Caco-2 (cell line): Measurements from ENCODE around the gene MAST4. TPM values are rescaled to one million over a fixed set of nuclear protein-coding genes. Genes with fewer than 3 reads are reported as not detected.

ENCODE experiments used
- BruUV-seq: library from RNA; stranded (reverse); fragments of 400-500 nt; replicated peaks from 2 replicates; lab custom pipeline; 2021; lab: Mats Ljungman, UMichigan
- CTCF ChIA-PET: fragments of 300-600 bp; sonication (Branson Sonifier 250); formaldehyde crosslinking; loops from one replicate; lab custom pipeline; 2022; ENCODE audit warnings: antibody characterized with exemption; lab: Charles Lee
- POLR2A ChIA-PET: fragments of 300-600 bp; sonication (Branson Sonifier 250); formaldehyde crosslinking; loops from one replicate; lab custom pipeline; 2022; ENCODE audit warnings: antibody characterized with exemption; lab: Charles Lee
- DNase-seq, 2 experiments: peaks; one replicate each; pipeline versions ENCODE4 v3.0.0 to v3.0.0-alpha.2; 2020 to 2022
- H3K27me3 ChIP-seq: replicated peaks from 2 replicates; pipeline ENCODE4 v1.6.0; 2011; ENCODE audit warnings: low read length; ENCODE audit not compliant: control insufficient read depth, insufficient read depth
- H3K36me3 ChIP-seq: 2 replicates; pipeline ENCODE4 v1.5.1; 2011; ENCODE audit warnings: low read length; ENCODE audit not compliant: control insufficient read depth, insufficient read depth
- H3K4me1 ChIP-seq: fragments of 250-450 bp; sonication (Bioruptor Pico); 2 replicates; pipeline ENCODE4 v1.5.1; 2020; ENCODE audit warnings: mild to moderate bottlenecking
- H3K4me3 ChIP-seq: 2 replicates; pipeline ENCODE4 v1.5.1; 2011; ENCODE audit warnings: low read depth, mild to moderate bottlenecking, control low read depth, low read length
- H3K9me3 ChIP-seq: fragments of 250-450 bp; sonication (Bioruptor Pico); 2 replicates; pipeline ENCODE4 v1.5.1; 2020; ENCODE audit warnings: mild to moderate bottlenecking, moderate library complexity
- H3K27ac Mint-ChIP-seq: one replicate; pipeline ENCODE4 v1.8.0; 2022; ENCODE audit warnings: mixed read lengths; ENCODE audit not compliant: unreplicated experiment
- H3K27me3 Mint-ChIP-seq: one replicate; pipeline ENCODE4 v1.8.0; 2022; ENCODE audit warnings: mixed read lengths; ENCODE audit not compliant: insufficient read depth, unreplicated experiment
- H3K36me3 Mint-ChIP-seq: one replicate; pipeline ENCODE4 v1.8.0; 2022; ENCODE audit warnings: mild to moderate bottlenecking, mixed read lengths; ENCODE audit not compliant: insufficient read depth, unreplicated experiment
- H3K4me1 Mint-ChIP-seq: one replicate; pipeline ENCODE4 v1.8.0; 2022; ENCODE audit warnings: low read depth, mixed read lengths; ENCODE audit not compliant: unreplicated experiment
- H3K4me3 Mint-ChIP-seq: one replicate; pipeline ENCODE4 v1.8.0; 2022; ENCODE audit warnings: mild to moderate bottlenecking, moderate library complexity, mixed read lengths; ENCODE audit not compliant: unreplicated experiment
- H3K9me3 Mint-ChIP-seq: one replicate; pipeline ENCODE4 v1.8.0; 2022; ENCODE audit warnings: mixed read lengths; ENCODE audit not compliant: unreplicated experiment
- intact Hi-C: fragments of 100-400 bp; cut with micrococcal nuclease; formaldehyde crosslinking; loops from one replicate; pipeline ENCODE4 v1.10.0; 2022; ENCODE audit not compliant: unreplicated experiment
- total RNA-seq: library from RNA; stranded (reverse); gene quantifications from 2 replicates; pipeline ENCODE4 v1.2.3, GENCODE V29; 2022
- TF ChIP-seq, protein P1 (sequence below), 2 experiments: fragments of 200-600 bp in 1 of 2; IDR thresholded peaks; 1 replicate in 1 of 2; 2 replicates in 1 of 2; pipeline versions ENCODE4 v1.5.1 to v1.8.0; 2011 to 2022; ENCODE audit warnings: antibody characterized with exemption in 1 of 2, control low read depth in 1 of 2, inconsistent platforms in 1 of 2, low read depth in 1 of 2, low read length in 1 of 2, mild to moderate bottlenecking in 1 of 2, moderate library complexity in 1 of 2; ENCODE audit not compliant: insufficient read depth in 1 of 2, severe bottlenecking in 1 of 2, unreplicated experiment in 1 of 2

MAST4 gene
- total RNA-seq, 1 experiment from 2014 or later: 17.8 TPM

DNA sequence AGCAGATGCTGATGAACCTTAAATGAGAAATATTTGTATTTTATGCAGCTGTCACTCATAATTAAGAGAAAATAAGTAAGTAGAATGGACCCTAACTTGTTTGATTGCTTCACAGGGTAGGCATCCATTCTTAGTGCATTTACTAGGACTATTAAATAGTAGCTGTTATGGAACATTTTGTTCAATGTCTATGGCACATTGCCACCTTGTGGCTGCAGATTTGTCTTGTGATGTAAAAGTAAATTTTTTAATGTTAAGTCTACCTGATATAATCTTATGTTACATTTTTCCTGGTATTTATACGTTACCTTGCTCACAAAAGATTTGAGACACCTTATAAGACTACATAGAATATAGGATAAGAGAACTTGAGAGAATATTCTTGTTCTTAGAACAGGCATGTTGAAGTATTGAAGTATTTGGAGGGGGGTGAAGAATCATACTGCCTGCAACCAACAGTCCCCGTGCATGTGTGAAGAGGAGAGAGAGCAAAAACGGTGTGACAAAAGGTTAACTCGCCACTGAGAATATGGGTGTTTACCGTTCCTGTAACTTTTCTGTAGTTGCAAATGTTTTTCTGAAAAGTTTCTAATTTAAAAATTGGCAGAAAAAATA lies 161.1 kb downstream of the MAST4 start:
- Mint-ChIP-seq H3K9me3 (no peaks in the 10 kb centered on the region), H3K4me1 (no peaks in the 10 kb centered on the region), H3K36me3 (no peaks in the 10 kb centered on the region), H3K4me3 (no peak overlapping the region), H3K27ac (no peak overlapping the region), H3K27me3 (peaks cover 22% of the 10 kb centered on the region)
- POLR2A ChIA-PET: no interaction called here
- intact Hi-C loops: loop anchor here (1.0 to 5.0 kb wide), 3 partner anchors 160 to 585 kb away; partner anchors contain the start of gene MAST4
- CTCF ChIA-PET: interaction anchor here (1.4 to 1.6 kb wide), 2 partner anchors 449 to 451 kb away, joined by 11 to 34 read pairs; no protein-coding TSS in a partner anchor
- Histone ChIP-seq H3K4me3 (no peak overlapping the region), H3K36me3 (no peaks in the 10 kb centered on the region), H3K9me3 (no peaks in the 10 kb centered on the region), H3K4me1 (no peaks in the 10 kb centered on the region), H3K27me3 (no peaks in the 10 kb centered on the region)
- DNase-seq: peak in 1 of 2 experiments; percentile 36
- BruUV-seq: no TSS peak
- TF ChIP-seq, protein P1, sequence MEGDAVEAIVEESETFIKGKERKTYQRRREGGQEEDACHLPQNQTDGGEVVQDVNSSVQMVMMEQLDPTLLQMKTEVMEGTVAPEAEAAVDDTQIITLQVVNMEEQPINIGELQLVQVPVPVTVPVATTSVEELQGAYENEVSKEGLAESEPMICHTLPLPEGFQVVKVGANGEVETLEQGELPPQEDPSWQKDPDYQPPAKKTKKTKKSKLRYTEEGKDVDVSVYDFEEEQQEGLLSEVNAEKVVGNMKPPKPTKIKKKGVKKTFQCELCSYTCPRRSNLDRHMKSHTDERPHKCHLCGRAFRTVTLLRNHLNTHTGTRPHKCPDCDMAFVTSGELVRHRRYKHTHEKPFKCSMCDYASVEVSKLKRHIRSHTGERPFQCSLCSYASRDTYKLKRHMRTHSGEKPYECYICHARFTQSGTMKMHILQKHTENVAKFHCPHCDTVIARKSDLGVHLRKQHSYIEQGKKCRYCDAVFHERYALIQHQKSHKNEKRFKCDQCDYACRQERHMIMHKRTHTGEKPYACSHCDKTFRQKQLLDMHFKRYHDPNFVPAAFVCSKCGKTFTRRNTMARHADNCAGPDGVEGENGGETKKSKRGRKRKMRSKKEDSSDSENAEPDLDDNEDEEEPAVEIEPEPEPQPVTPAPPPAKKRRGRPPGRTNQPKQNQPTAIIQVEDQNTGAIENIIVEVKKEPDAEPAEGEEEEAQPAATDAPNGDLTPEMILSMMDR (IDR thresholded peaks at IDR 0.05; ENCODE audit: insufficient read depth in 1 of 2, low read depth in 1 of 2, low read length in 1 of 2, severe bottlenecking in 1 of 2, unreplicated experiment in 1 of 2): peak; percentile 51 to 58

DNA sequence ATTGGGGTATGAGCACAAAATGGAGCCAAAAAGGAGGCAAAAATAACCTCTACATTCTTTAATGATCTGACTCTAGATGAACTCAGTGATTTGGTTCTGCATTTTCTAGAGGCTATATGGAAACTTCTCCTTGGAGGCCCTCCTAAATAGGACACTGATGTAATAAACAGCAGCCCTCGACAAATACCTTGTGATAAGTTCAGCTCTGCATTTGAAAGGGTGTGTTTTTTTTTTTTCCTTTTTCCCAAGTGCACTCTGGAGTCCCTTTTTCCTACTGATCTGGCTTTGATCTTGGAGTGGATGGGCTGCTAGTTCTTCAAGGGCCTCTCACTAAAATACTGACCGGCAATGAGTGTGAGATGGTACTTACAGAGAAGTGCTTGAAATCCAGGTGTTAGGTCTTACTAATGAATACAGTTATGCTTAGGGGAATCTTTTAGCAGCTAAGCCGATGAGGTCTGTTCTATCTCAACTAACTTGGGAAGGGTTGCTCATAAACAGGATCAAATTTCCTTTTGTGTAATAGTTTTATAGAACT lies 161.7 kb downstream of the MAST4 start:
- H3K4me1 Mint-ChIP-seq: no peaks in the 10 kb centered on the region
- H3K9me3 ChIP-seq: no peaks in the 10 kb centered on the region
- peaks cover 22% of the 10 kb centered on the region for H3K27me3 Mint-ChIP-seq
- CTCF ChIA-PET: interaction anchor here (0.7 to 1.6 kb wide), 3 partner anchors 266 to 452 kb away, joined by 7 to 34 read pairs (median 11); no protein-coding TSS in a partner anchor
- no peak for DNase-seq
- no peaks in the 10 kb centered on the region for H3K9me3 Mint-ChIP-seq
- no peaks in the 10 kb centered on the region for H3K4me1 ChIP-seq
- TF ChIP-seq, protein P1 (IDR thresholded peaks at IDR 0.05; ENCODE audit: insufficient read depth in 1 of 2, low read depth in 1 of 2, low read length in 1 of 2, severe bottlenecking in 1 of 2, unreplicated experiment in 1 of 2): no peak
- H3K4me3 ChIP-seq: no peak overlapping the region
- H3K36me3 ChIP-seq: no peaks in the 10 kb centered on the region
- no peak overlapping the region for H3K4me3 Mint-ChIP-seq
- POLR2A ChIA-PET: no interaction called here
- no peaks in the 10 kb centered on the region for H3K27me3 ChIP-seq
- intact Hi-C loops: loop anchor here (1.0 to 5.0 kb wide), 3 partner anchors 161 to 586 kb away; partner anchors contain the start of gene MAST4
- H3K27ac Mint-ChIP-seq: no peak overlapping the region
- H3K36me3 Mint-ChIP-seq: no peaks in the 10 kb centered on the region
- no TSS peak for BruUV-seq

- no peaks in the 10 kb centered on the region for H3K9me3 ChIP-seq
- Mint-ChIP-seq H3K36me3 (no peaks in the 10 kb centered on the region), H3K4me1 (no peaks in the 10 kb centered on the region), H3K4me3 (no peak overlapping the region), H3K27ac (no peak overlapping the region), H3K9me3 (no peaks in the 10 kb centered on the region), H3K27me3 (peaks cover 12% of the 10 kb centered on the region)
- ChIA-PET POLR2A (no interaction called here), CTCF (interaction anchor here (1.9 kb wide), 1 partner anchor 463 kb away, joined by 21 read pairs; no protein-coding TSS in a partner anchor)
- TF ChIP-seq, protein P1 (IDR thresholded peaks at IDR 0.05; ENCODE audit: insufficient read depth in 1 of 2, low read depth in 1 of 2, low read length in 1 of 2, severe bottlenecking in 1 of 2, unreplicated experiment in 1 of 2): no peak
- DNase-seq: no peak
- H3K4me3 ChIP-seq: no peak overlapping the region
- H3K27me3 ChIP-seq: no peaks in the 10 kb centered on the region
- H3K4me1 ChIP-seq: no peaks in the 10 kb centered on the region
- BruUV-seq: no TSS peak
- no peaks in the 10 kb centered on the region for H3K36me3 ChIP-seq
- intact Hi-C loops: no loop called here
These were observed 173.0 kb downstream of the MAST4 start for GRCh38 chr5:66769030-66769733.
